SK-N-MC (cell line): ENCODE data around the gene IFIT2.
"Not testable (repeated sequence)": the region's sequence is repeated elsewhere in the genome, so short reads cannot be mapped to it uniquely, and the experiment has no call there.

Experiments used
- DNase-seq: peaks from one replicate; pipeline ENCODE4 v3.0.0-alpha.2; 2011; ENCODE audit warnings: low read depth, low spot score
- H3K27ac ChIP-seq: fragments of 200-600 bp; sonication (generic); 2 replicates; pipeline ENCODE4 v1.5.1; 2016; ENCODE audit warnings: mixed run types
- H3K36me3 ChIP-seq: fragments of 200-600 bp; sonication (generic); 2 replicates; pipeline ENCODE4 v1.6.1; 2017; ENCODE audit warnings: antibody characterized with exemption, low read length, mixed read lengths; ENCODE audit not compliant: insufficient read depth
- H3K4me3 ChIP-seq: fragments of 200-600 bp; sonication (generic); 2 replicates; pipeline ENCODE4 v1.5.1; 2016
- H3K9ac ChIP-seq: fragments of 200-600 bp; sonication (generic); 2 replicates; pipeline ENCODE4 v1.8.0; 2017; ENCODE audit warnings: mixed run types, mixed read lengths; ENCODE audit not compliant: insufficient read length
- H3K9me3 ChIP-seq: fragments of 200-600 bp; sonication (generic); 2 replicates; pipeline ENCODE4 v1.6.1; 2017; ENCODE audit warnings: low read depth, mild to moderate bottlenecking, antibody characterized with exemption, low read length, moderate library complexity, mixed read lengths
- EZH2 ChIP-seq: fragments of 200-600 bp; sonication (generic); IDR thresholded peaks from one replicate; pipeline ENCODE4 v1.6.1; 2017; ENCODE audit warnings: antibody characterized with exemption
- FOXP2 ChIP-seq: optimal IDR thresholded peaks from 2 replicates; pipeline ENCODE3; 2011; ENCODE audit warnings: mild to moderate bottlenecking, moderate library complexity; ENCODE audit not compliant: insufficient read depth; ENCODE audit errors: extremely low read length, control extremely low read depth
- POLR2AphosphoS5 ChIP-seq: IDR thresholded peaks from 2 replicates; pipeline ENCODE4 v1.6.1; 2012; ENCODE audit warnings: mild to moderate bottlenecking, low read depth, low read length, borderline replicate concordance

IFIT2 gene, protein sequence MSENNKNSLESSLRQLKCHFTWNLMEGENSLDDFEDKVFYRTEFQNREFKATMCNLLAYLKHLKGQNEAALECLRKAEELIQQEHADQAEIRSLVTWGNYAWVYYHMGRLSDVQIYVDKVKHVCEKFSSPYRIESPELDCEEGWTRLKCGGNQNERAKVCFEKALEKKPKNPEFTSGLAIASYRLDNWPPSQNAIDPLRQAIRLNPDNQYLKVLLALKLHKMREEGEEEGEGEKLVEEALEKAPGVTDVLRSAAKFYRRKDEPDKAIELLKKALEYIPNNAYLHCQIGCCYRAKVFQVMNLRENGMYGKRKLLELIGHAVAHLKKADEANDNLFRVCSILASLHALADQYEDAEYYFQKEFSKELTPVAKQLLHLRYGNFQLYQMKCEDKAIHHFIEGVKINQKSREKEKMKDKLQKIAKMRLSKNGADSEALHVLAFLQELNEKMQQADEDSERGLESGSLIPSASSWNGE

DNA sequence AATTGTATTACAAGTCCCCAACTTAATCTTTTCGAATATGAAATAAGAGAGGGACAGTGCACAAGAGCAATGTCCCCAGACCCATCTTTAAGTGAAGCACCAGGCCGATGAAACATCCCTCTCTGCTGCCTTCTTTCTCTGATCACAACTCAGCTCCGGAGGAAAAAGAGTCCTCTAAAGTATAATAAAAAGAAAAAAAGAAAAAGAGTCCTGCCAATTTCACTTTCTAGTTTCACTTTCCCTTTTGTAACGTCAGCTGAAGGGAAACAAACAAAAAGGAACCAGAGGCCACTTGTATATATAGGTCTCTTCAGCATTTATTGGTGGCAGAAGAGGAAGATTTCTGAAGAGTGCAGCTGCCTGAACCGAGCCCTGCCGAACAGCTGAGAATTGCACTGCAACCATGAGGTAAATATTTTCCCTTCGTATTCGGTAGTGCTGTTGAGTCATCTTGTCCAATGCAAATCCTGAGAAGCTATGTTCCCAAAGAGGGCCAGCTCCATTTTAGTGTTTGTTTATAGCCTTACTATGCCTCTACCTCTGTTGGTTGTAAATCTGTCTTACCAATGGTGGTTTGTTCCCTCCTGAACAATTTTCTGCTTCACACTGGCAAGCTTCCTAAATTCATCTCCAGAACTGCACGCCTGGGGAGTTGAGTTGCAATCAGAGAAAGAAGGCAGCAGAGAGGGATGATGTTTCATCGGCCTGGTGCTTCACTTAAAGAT is at the start of gene IFIT2:
Gene IFIT2 (plus strand): TSS at position 326 of the 725 bp plus-strand sequence. CDS start 78 bp downstream, at position 404.
- TF ChIP-seq FOXP2: no peak
- TF ChIP-seq POLR2AphosphoS5: no peak
- TF ChIP-seq EZH2: no peak
- Histone ChIP-seq H3K36me3 (no peaks in the 10 kb centered on the region), H3K9me3 (no peaks in the 10 kb centered on the region), H3K9ac (peak within 1 kb of the TSS; percentile 67), H3K27ac (peak within 1 kb of the TSS; percentile 68; the same call in 1 of the 2 replicates), H3K4me3 (peak within 1 kb of the TSS; percentile 75)
- no peak for DNase-seq

DNA sequence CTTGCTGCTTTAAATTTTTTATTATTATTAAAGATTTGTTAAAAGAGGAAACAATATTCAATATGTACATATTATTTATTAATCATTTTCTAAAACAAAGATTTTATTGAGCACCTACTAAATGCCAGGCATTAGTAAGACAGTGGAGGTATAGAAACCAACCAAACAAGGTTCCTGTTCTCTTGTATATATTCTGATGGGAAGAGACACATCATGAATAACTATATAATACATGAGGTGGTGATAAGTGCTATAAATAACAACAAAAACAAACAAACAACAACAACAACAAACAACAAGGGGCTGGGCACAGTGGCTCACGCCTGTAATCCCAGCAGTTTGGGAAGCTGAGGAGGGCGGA is 49.6 kb upstream of the IFIT2 start:
- Histone ChIP-seq H3K9me3 (no peaks in the 10 kb centered on the region), H3K4me3 (no peak overlapping the region; the same call in 1 of the 2 replicates), H3K9ac (no peak overlapping the region), H3K36me3 (no peaks in the 10 kb centered on the region), H3K27ac (no peak overlapping the region)
- DNase-seq: no peak
- TF ChIP-seq EZH2: no peak
- no peak for TF ChIP-seq FOXP2
- TF ChIP-seq POLR2AphosphoS5: no peak

DNA sequence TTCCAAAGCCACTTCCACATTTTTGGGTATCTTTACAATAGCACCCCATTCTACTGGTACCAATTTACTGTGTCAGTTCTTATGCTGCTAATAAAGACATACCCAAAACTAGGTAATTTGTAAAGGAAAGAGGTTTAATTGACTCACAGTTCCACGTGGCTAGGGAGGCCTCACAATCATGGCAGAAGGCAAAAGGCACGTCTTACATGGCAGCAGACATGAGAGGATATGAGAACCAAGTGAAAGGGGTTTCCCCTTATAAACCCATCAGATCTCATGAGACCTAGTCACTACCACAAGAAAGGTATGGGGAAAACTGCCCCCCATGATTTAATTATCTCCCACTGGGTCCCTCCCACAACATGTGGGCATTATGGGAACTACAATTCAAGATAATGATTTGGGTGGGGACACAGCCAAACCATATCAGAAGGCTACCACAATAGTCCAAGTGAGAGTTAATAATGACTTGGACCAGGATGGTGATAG is 46.7 kb upstream of the IFIT2 start:
- H3K9ac ChIP-seq, H3K36me3 ChIP-seq, DNase-seq, H3K27ac ChIP-seq, H3K9me3 ChIP-seq, H3K4me3 ChIP-seq: not testable (repeated sequence)

DNA sequence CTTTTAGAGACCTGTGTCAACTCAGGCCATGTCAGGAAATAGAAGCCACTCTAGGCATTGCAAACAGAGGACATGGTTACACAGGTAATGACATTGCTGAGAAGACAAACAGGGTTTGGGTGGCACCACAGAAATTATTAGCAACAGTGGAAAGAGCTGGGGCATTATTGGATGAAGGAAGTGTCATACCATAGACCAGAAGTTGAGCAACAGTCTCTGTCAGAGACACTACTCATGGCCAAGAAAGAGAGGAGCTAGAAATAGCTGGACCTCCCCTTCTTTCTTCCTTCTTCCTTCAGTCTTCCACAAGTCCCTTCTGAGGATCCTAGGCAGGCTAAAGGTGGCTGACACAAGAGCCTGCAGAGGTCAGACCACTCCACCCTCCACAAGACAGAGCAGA is 46.1 kb upstream of the IFIT2 start:
- Histone ChIP-seq H3K36me3 (no peaks in the 10 kb centered on the region), H3K27ac (no peak overlapping the region), H3K4me3 (no peak overlapping the region), H3K9me3 (no peaks in the 10 kb centered on the region), H3K9ac (no peak overlapping the region)
- DNase-seq: no peak
- TF ChIP-seq EZH2 (no peak), POLR2AphosphoS5 (no peak), FOXP2 (no peak)

DNA sequence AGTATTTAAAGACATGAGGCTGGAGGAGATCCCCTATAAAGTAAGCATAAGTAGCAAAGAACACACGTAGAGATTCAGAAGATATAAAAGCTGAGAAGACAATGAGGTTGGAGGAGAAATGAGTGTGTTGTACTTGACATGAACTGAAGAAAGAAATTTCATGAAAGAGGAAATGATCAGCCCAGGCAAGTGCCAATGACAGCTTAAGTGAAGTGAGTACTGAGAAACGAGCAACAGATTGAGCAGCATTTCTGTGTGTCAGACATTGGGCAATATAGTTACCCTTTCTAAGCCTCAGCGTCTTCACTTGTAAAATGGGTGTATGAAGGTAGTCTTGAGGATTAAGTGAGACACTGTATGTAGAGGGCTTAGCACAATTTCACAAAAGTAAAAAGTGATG is 45.5 kb upstream of the IFIT2 start:
- no peak overlapping the region for H3K9ac ChIP-seq
- TF ChIP-seq FOXP2 (no peak), EZH2 (no peak), POLR2AphosphoS5 (no peak)
- DNase-seq: no peak
- no peaks in the 10 kb centered on the region for H3K36me3 ChIP-seq
- no peaks in the 10 kb centered on the region for H3K9me3 ChIP-seq
- H3K4me3 ChIP-seq: no peak overlapping the region
- H3K27ac ChIP-seq: no peak overlapping the region

DNA sequence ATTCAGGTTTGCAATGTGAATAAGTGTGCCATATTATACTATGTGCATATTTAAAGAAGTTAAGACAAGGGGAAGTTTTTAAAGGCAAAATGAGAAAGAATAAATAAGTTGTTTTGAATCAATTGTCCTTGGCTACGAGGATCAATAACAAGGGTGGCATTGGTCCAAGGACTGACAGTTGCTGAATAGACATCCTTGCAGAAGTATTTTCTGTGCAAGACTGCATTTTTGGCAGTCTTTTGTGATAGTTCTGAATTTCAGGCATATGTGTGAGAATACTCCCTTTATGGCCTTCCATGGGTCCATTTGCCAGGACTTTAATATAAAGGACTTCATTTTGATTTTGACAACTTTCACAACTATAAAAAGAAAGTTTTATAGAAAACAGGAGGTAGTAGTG is 44.9 kb upstream of the IFIT2 start:
- TF ChIP-seq FOXP2 (no peak), POLR2AphosphoS5 (no peak), EZH2 (no peak)
- Histone ChIP-seq H3K9ac (no peak overlapping the region), H3K9me3 (no peaks in the 10 kb centered on the region), H3K36me3 (no peaks in the 10 kb centered on the region), H3K27ac (no peak overlapping the region), H3K4me3 (no peak overlapping the region)
- no peak for DNase-seq

DNA sequence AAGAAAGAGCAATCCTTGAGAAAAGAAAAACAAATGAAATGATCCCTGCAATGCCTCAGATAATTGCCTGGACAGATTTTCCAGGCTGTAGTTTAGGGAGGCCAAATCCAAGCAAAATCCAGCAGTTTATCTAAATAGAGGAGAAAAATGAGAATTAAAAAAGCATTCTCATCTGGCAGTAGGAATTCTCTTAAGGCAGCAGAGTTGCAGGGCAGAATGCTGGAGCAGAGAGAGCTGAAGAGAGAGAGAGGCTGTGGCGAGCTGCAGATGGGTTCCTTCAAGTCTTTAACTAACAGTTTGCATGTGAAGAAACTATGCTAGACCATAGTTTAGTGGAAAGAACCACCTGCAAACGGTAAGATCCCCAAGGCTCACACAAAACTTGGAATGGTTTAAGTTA is 44.3 kb upstream of the IFIT2 start:
- no peak for TF ChIP-seq FOXP2
- no peak for TF ChIP-seq POLR2AphosphoS5
- H3K27ac ChIP-seq: no peak overlapping the region

DNA sequence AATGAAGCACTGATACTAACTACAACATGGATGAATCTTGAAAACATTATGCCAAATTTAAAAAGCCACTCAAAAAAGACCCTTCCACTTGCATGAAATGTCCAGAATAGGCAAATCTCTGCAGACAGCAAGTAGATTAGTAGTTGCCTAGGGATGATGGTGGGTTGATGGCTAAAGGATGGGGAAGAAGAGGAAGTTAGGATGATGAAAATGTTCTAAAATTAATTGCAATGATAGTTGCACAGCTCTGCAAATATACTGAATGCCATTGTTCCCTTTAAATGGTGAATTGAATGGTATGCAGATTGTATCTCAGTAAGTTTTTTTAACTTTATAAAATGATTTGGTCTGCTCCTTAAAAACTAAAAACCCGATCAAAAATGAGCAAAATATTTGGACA is 43.0 kb upstream of the IFIT2 start:
- no peaks in the 10 kb centered on the region for H3K36me3 ChIP-seq
- no peak for TF ChIP-seq FOXP2
- no peak for TF ChIP-seq EZH2
- no peak for TF ChIP-seq POLR2AphosphoS5
- H3K4me3 ChIP-seq: no peak overlapping the region
- H3K9ac ChIP-seq: no peak overlapping the region
- DNase-seq: no peak
- H3K9me3 ChIP-seq: no peaks in the 10 kb centered on the region
- H3K27ac ChIP-seq: no peak overlapping the region

More for the DNA sequence above, 44.3 kb upstream of the IFIT2 start:
- DNase-seq: no peak
- H3K9ac ChIP-seq: no peak overlapping the region
- H3K9me3 ChIP-seq: no peaks in the 10 kb centered on the region
- no peak overlapping the region for H3K4me3 ChIP-seq
- H3K36me3 ChIP-seq: no peaks in the 10 kb centered on the region
